Ramos (cell line): ENCODE measurements around the gene ITGB5.
"Not testable (repeated sequence)": the region's sequence is repeated elsewhere in the genome, so short reads cannot be mapped to it uniquely, and the experiment has no call there.

Experiments used
- in situ Hi-C: fragments of 300-500 bp; cut with MboI; formaldehyde crosslinking; loops from one replicate; pipeline ENCODE4 v1.14.3; 2022; ENCODE audit warnings: low sequenced_read_pairs; ENCODE audit not compliant: unreplicated experiment

ITGB5 gene

DNA sequence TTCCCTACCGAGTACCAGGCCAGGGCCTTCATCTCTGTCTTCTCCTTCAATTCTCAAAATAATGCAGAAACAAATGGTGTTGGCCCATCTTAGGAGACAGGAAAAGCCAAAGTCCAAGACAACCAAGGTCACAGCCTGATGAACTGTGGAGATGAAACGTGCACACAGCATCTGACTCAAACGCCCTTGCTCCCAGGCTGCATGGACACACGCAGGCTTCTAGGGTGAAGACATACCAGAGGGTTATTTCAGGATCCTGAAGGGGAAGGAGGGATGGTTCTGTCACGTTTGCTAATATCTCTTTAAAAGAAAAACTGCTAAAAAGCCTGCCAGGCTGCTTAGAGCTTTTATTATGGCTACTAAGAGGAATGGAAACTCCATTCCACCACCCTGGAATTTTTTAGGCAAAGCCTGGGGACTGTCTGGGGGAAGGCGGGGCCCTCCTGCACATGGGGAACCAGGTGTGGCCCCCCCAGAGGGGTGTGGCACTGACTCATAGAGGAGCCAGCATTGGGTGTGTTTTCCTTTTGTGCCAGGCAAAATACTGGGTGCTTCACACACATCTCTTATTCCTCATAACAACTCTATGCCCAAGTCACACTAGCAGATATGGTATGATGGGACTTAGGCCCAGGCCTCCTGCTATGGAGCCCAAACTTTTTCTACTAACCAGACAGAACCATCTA, 94.0 kb downstream of the ITGB5 start:
- in situ Hi-C loops: no loop called here

- in situ Hi-C loops: no loop called here
Observed at GRCh38 chr3:124792341-124793040, 94.7 kb downstream of the ITGB5 start.

DNA sequence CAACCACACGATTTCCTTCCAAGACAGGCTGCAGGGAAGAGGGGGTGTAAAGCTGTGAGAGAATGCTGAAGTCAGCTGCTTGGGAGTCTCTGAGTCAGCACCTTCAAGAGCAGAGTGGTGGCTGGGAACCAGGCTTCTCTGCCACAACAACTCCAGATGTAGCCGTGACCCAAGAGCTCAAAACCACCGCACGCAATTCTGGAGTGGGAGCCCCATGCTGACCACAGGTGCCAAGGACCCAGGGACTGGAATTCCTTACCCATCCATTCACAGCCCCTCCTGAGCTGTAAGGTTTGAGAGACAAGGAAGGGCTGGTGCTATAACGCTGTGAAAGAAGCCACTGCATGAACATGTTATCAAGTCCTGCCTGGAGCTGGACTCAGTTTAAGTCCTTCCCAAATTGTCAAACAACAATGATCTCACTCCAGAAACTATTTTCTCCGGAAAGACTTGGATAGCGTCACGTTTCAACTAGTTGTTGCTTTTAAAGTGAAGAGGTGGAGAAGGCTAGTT, 95.5 kb downstream of the ITGB5 start:
- in situ Hi-C loops: no loop called here

DNA sequence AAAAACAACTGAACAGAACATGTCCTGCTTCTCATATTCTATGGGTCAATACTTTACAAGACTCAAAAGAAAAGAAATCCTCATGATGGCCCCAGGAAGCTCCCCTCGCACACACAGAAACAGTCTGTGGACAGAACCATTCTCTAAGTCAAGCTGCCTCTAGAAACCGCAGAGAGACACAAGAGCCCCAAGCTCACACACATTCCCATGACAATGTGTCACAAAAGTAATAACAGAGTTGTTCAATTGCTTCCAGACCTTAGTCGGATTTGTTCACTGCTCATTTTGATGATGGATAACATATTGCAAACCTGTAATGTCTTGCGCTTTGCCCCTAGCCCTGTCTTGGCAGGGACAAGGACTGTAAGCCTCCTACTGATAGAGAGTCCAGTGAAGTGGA, 96.0 kb downstream of the ITGB5 start:
- in situ Hi-C loops: no loop called here

DNA sequence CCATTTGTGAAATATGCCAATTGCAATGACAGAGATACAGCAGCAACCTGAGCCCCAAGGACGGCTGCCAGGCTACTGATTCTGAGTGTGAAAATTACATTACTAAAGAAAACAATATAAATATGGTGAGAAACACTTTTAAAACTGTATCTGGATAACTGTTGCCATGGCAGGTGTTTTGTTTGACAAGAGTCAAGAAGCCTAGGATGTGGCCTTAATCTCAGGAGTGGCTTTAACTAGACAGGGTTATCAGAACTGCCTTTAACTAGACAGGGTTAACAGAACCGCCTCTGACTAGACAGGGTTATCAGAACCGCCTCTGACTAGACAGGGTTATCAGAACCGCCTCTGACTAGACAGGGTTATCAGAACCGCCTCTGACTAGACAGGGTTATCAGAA, 98.1 kb downstream of the ITGB5 start:
- in situ Hi-C loops: not testable (repeated sequence)

DNA sequence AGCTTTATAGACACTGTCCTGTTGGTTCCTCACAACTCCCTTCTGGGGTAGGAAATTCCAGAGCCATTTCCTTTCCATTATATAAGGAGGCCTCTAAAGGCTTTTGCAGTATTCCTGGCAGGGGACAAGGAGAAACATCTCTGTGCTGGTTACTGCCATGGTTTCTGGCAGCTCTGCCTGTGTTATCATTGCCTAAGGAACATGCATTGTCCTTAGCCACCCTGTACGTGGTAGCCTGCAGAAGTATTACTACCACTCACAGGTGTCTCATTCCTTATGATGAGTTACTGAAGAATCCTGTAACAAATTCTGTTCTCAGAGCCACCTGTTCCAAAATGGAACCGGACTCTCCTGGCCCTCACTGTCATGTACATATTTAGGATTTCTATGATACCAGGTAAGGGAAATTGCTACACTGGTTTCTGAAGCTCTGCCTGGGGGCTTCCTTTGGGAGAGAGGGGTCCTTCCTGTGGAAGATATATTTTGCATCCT, 98.9 kb downstream of the ITGB5 start:
- in situ Hi-C loops: no loop called here

GRCh38 chr3:124787476-124788195, 99.5 kb downstream of the ITGB5 start:
- in situ Hi-C loops: no loop called here

- in situ Hi-C loops: no loop called here
Observed at GRCh38 chr3:124786511-124787241, 100.5 kb downstream of the ITGB5 start.

GRCh38 chr3:124785973-124786372, 101.2 kb downstream of the ITGB5 start:
- in situ Hi-C loops: no loop called here

DNA sequence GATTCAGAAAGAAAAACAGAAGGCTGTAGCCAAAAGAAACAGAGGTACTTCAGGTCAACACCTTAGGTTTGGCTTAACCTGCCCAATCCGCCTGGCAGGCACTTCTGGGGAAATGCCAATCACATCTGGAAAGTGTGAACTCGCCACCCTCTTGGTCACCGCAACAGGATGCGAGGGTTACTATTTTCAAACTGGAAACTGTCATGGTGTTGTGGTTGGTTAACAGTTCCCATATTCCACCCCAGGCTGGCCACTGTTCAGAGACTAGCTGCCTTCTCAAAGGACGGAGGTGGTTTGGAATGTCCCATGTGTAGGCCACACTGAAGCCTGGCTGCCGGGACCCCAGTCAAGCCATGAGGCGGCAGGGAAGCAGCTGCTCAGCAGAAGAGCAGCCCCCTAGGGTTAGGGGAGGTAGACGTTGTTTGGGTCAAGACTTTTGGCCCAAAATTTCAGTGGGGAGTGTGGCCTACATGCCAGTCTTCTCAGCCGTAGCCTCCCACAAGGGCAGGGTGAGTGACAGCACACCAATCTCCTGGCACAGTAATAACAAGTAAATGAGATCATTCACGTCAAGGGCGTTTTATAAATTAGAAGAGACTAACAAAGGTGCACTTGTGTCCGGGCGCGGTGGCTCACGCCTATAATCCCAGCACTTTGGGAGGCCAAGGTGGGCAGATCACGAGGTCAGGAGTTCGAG, 102.3 kb downstream of the ITGB5 start:
- in situ Hi-C loops: no loop called here

DNA sequence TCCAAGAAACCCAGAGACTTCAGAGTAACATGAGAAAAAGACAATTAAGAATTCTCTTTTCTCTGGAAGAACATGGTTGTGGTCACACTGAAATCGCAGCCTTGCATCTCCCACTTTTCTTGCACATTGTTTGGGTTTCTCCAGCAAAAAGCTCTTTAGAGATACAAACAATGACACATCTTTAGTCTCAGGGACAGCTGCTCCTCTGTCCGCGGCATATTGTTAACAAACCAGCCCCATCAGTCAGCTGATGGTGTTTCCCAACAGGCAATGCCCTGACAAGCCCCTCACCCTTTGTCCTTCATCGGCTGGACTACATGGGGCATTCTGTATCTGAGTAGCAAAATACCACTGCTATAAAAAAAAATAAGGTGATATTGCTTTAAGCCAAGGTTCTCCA, 103.5 kb downstream of the ITGB5 start:
- in situ Hi-C loops: no loop called here

DNA sequence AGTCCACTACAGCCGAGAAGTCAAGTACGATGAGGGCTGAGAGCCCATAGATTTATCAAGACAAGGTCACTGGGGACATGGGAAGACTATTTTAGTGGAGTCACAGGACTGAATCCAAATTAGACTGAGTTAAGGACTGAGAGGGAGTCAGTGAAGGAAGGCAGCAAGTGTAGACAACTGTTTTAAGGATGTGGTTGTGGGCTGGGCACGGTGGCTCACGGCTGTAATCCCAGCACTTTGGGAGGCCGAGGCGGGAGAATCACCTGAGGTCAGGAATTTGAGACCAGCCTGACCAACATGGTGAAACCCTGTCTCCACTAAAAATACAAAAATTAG, 104.8 kb downstream of the ITGB5 start:
- in situ Hi-C loops: not testable (repeated sequence)

DNA sequence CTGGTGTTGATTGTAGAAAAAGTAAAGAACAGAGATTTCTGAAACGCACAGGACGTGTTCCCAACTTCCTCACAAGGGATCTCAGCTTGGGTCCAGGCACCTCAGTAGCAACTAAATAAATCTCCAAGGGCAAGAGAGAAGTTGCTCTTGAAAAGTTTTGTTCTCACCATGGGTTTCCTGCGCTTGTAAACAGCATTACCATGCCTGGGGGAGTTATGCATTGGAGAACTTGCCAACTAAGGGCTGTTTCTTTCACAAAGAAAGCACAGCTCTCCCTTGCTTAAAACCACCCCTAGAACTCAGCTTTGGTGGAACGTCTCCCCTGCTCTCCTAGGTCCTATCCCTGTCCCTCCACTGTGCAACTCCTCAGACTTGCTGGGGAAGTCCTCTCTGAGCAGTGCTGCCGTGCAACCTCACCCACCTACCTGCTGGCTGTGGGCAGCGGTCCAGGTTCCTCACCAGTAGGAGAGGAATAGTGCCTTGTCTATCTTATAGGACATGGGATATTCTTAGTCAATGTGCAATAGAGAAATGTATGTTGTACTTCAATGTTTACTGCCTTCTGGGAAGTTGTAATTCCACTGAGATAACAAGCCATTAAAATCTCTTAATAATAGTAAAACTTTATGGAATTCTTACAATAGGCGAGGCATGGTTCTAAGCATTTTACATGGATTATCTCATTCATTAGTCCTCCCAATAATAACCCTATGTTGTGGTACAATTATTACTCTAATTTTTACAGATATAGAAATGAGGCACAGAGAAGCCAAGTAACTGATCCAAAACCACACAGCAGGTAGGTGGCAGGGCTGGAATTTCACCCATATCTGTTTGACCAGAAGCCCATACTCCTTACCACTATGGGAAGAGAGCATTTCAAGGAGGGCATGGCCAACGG, 105.4 kb downstream of the ITGB5 start:
- in situ Hi-C loops: no loop called here

GRCh38 chr3:124780761-124781475, 106.2 kb downstream of the ITGB5 start:
- in situ Hi-C loops: no loop called here

DNA sequence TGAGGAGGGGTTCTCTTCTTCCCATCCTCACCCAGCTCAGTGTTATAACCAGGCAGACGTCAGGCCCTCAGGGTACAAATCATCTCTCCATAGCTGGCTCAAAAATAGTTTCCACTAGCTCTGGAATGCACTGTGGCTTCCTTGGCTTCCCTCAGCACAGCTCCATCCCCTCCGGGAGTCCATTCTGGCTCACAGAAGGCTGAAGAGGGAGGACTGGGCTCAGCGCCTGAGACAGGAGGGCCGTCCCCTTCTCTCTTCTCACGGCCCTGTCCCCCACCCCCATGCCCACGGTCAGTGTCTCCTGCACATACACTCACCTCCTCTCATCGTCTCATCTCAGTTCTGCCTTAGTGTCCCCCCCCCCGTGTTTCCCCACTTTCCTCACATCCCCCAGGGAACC, 106.8 kb downstream of the ITGB5 start:
- in situ Hi-C loops: no loop called here

DNA sequence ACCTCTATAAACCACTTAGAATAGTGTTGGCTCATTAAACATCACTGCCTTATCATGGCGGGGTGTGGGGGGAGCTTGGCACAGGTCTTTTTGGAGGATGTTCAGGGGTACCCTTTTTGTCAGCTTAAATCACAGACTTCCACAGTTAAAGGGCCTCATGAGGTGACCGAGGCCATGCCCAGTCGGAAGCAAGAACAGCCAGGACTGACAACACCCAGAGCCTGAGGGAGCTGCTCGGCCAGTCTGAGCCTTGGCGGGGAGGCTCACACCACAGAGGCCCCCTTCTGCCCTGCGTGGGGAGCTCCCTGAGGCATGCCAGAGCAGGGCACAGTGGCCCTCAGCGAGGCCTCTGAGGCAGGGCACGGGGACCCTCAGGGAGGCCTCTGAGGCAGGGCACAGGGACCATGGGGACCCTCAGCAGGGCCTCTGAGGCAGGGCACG, 107.4 kb downstream of the ITGB5 start:
- in situ Hi-C loops: no loop called here

DNA sequence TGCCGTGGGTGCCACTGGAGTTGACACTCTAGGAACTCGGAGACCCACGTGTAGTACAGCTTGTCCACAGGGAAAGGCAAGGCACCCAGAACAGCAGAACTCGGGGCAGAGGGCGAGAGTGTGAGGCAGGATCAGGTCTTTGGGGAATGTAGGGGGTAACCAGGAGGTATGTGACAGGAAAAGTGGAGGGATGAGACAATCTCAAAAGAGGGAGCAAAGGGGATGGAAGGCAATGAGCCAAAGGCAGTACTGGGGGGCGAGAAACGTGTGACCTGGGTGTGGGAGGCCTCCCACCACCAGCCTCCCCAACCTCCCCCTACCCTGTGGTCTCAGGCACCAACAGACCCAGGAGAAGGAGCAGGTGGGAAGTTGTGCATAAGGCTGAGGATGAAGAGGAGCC, 108.0 kb downstream of the ITGB5 start:
- in situ Hi-C loops: no loop called here

GRCh38 chr3:124777762-124778470, 109.2 kb downstream of the ITGB5 start:
- in situ Hi-C loops: no loop called here
